Ramos (cell line): Measurements from ENCODE around the gene CSTPP1.
"Not testable (repeated sequence)": the region's sequence is repeated elsewhere in the genome, so short reads cannot be mapped to it uniquely, and the experiment has no call there.

Experiments used
- in situ Hi-C: fragments of 300-500 bp; cut with MboI; formaldehyde crosslinking; loops from one replicate; pipeline ENCODE4 v1.14.3; 2022; ENCODE audit warnings: low sequenced_read_pairs; ENCODE audit not compliant: unreplicated experiment

The CSTPP1 gene

GRCh38 chr11:46982797-46983452 is 46.4 kb downstream of the CSTPP1 start:
- in situ Hi-C loops, result no loop called here

GRCh38 chr11:46983598-46983997 is 47.0 kb downstream of the CSTPP1 start:
- in situ Hi-C loops, result no loop called here

GRCh38 chr11:46984548-46984947 is 48.0 kb downstream of the CSTPP1 start:
- in situ Hi-C loops, result no loop called here

GRCh38 chr11:46984987-46985386 is 48.4 kb downstream of the CSTPP1 start:
- in situ Hi-C loops, result no loop called here

- in situ Hi-C loops, result no loop called here
Measured at GRCh38 chr11:46987183-46987582, 50.6 kb downstream of the CSTPP1 start.

- in situ Hi-C loops, result not testable (repeated sequence)
Measured at GRCh38 chr11:46989810-46990487, 53.4 kb downstream of the CSTPP1 start.

- in situ Hi-C loops, result no loop called here
Measured at GRCh38 chr11:46991391-46991790, 54.8 kb downstream of the CSTPP1 start.

- in situ Hi-C loops, result not testable (repeated sequence)
Measured at GRCh38 chr11:46992386-46992785, 55.8 kb downstream of the CSTPP1 start.

- in situ Hi-C loops, result not testable (repeated sequence)
Measured at GRCh38 chr11:46997796-46998195, 61.2 kb downstream of the CSTPP1 start.

GRCh38 chr11:46999217-46999616 is 62.7 kb downstream of the CSTPP1 start:
- in situ Hi-C loops, result no loop called here

- in situ Hi-C loops, result no loop called here
Measured at GRCh38 chr11:47000033-47000432, 63.5 kb downstream of the CSTPP1 start.

- in situ Hi-C loops, result no loop called here
Measured at GRCh38 chr11:47001781-47002181, 65.2 kb downstream of the CSTPP1 start.

GRCh38 chr11:47002390-47002789 is 65.8 kb downstream of the CSTPP1 start:
- in situ Hi-C loops, result no loop called here

- in situ Hi-C loops, result no loop called here
Measured at GRCh38 chr11:47003180-47003877, 66.8 kb downstream of the CSTPP1 start.

GRCh38 chr11:47004595-47005033 is 68.1 kb downstream of the CSTPP1 start:
- in situ Hi-C loops, result no loop called here

GRCh38 chr11:47005441-47005840 is 68.9 kb downstream of the CSTPP1 start:
- in situ Hi-C loops, result no loop called here

- in situ Hi-C loops, result no loop called here
Measured at GRCh38 chr11:47007579-47007978, 71.0 kb downstream of the CSTPP1 start.

- in situ Hi-C loops, result no loop called here
Measured at GRCh38 chr11:47010179-47010578, 73.6 kb downstream of the CSTPP1 start.

GRCh38 chr11:47014097-47014496 is 77.5 kb downstream of the CSTPP1 start:
- in situ Hi-C loops, result no loop called here

GRCh38 chr11:47018637-47019036 is 82.1 kb downstream of the CSTPP1 start:
- in situ Hi-C loops, result no loop called here

GRCh38 chr11:47020793-47021526 is 84.4 kb downstream of the CSTPP1 start:
- in situ Hi-C loops, result no loop called here
